Measurements from ENCODE around the gene TBP. TPM values are rescaled to one million over a fixed set of nuclear protein-coding genes. Genes with fewer than 3 reads are reported as not detected.

The TBP gene
- total and polyA plus RNA-seq, 2 of the 13 experiments (the other 11 are each of a cell fraction or from before 2014, with no cell fraction given) = 21.7 to 28.1 TPM

GRCh38 chr6:170506446-170506845, 47.7 kb upstream of the TBP start:
- no peak for DNase-seq (ENCODE audit: low spot score)
- in situ Hi-C loops (cut with HindIII; ENCODE audit: extremely low pct_ligation_motif_present, low pct_unique_long_range_greater_than_20kb) (no loop called here), intact Hi-C loops (cut with micrococcal nuclease; ENCODE audit: unreplicated experiment) (no loop called here)
- TF ChIP-seq ZNF512 (CRISPR knock-in tag; IDR thresholded peaks at IDR 0.05) (no peak), ZNF616 (CRISPR knock-in tag; IDR thresholded peaks at IDR 0.05; ENCODE audit: low read depth) (no peak), AGO1 (IDR thresholded peaks at IDR 0.05; ENCODE audit: low read depth, low read length, poor library complexity, severe bottlenecking) (no peak), HBP1 (CRISPR knock-in tag; IDR thresholded peaks at IDR 0.05; ENCODE audit: low read depth) (no peak), ZBTB20 (CRISPR knock-in tag; IDR thresholded peaks at IDR 0.05; ENCODE audit: borderline replicate concordance, low read depth) (no peak), SCMH1 (CRISPR knock-in tag; IDR thresholded peaks at IDR 0.05; ENCODE audit: borderline replicate concordance) (no peak), HMG20B (CRISPR knock-in tag; conservative IDR thresholded peaks at IDR 0.05) (no peak), ZNF619 (CRISPR knock-in tag; IDR thresholded peaks at IDR 0.05) (no peak)
- H3K27ac ChIP-seq (ENCODE audit: extremely low read length, insufficient read depth, low read length) = no peak overlapping the region
- ATAC-seq = no peak
- POLR2A ChIA-PET = no interaction called here
- no peaks in the 10 kb centered on the region for H3K9me3 ChIP-seq (ENCODE audit: low read length)
- CTCF ChIA-PET (ENCODE audit: low intra/inter-chr PET ratio, low total read pairs) = no interaction called here
- no peaks in the 10 kb centered on the region for H3K4me1 ChIP-seq (ENCODE audit: insufficient read depth, low read length)
- H3K79me2 ChIP-seq (ENCODE audit: insufficient read depth, low read length) = no peaks in the 10 kb centered on the region
- no TSS peak for BruUV-seq (replicated peaks)
- no peak overlapping the region for H3K4me2 ChIP-seq (ENCODE audit: low read depth, low read length)
- no peak for FAIRE-seq
- no peak overlapping the region for H3K4me3 ChIP-seq (replicated peaks in 1 of 3; ENCODE audit: insufficient read depth in 1 of 3, low read depth in 2 of 3, low read length in 3 of 3)
- no peaks in the 10 kb centered on the region for H4K20me1 ChIP-seq (ENCODE audit: insufficient read depth, low read length)
- H2AFZ ChIP-seq (ENCODE audit: low read length) = no peak overlapping the region
- no peaks in the 10 kb centered on the region for H3K36me3 ChIP-seq (replicated peaks in 1 of 2; ENCODE audit: control insufficient read depth in 1 of 2, insufficient read depth in 2 of 2, low read length in 2 of 2)
- no peak overlapping the region for H3K9ac ChIP-seq (ENCODE audit: insufficient read depth, low read depth, low read length)
- WGBS (ENCODE audit: low lambda C conversion rate) = 24% methylated on average over 4 of the region's 4 CpGs
- no peaks in the 10 kb centered on the region for H3K27me3 ChIP-seq (ENCODE audit: control insufficient read depth in 1 of 2, insufficient read depth in 2 of 2, low read length in 2 of 2)

Data from HepG2 (cell line).